ENCODE results near the gene MYDGF. TPM values are rescaled to one million over a fixed set of nuclear protein-coding genes. Genes with fewer than 3 reads are reported as not detected.
"Not testable (repeated sequence)": the region's sequence is repeated elsewhere in the genome, so short reads cannot be mapped to it uniquely, and the experiment has no call there.

Gene MYDGF
- total RNA-seq, 1 experiment from 2014 or later, result 30.8 TPM

DNA sequence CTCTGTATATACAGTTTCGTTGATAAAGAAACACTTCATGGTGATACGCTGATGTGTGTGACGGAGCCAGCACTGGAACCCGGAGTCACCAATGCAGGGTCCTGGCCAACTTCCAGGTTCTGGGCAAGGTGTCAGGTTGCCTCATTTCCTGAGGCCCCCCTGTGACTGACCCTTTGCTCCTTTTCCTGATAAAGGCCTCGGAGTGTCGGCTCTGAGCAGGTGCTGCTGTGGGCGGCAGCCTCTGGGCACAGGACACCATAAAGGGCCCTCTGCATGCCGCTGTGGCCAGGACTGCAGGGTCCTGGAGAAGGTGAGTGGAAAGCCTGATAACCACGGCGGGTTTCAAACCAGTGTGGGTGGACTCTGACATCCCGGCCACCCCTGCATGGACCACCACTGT, 17.3 kb upstream of the MYDGF start:
- Histone ChIP-seq H3K9me3 (ENCODE audit: low read length) (no peaks in the 10 kb centered on the region), H3K36me3 (ENCODE audit: insufficient read depth, low read length) (peaks cover 3% of the 10 kb centered on the region; the same call in 1 of the 2 replicates), H3K4me3 (ENCODE audit: low read length) (no peak overlapping the region), H2AFZ (ENCODE audit: low read length) (no peak overlapping the region), H4K20me1 (ENCODE audit: insufficient read depth, low read depth, low read length) (no peaks in the 10 kb centered on the region), H3K27ac (ENCODE audit: low read length) (no peak overlapping the region), H3K4me1 (ENCODE audit: low read length) (no peaks in the 10 kb centered on the region), H3K27me3 (ENCODE audit: low read length) (no peaks in the 10 kb centered on the region), H3K9ac (ENCODE audit: low read length) (no peak overlapping the region), H3K4me2 (ENCODE audit: low read depth, low read length, poor library complexity, severe bottlenecking) (no peak overlapping the region), H3K9me2 (replicated peaks; ENCODE audit: insufficient read depth, low read length) (no peaks in the 10 kb centered on the region), H3K79me2 (ENCODE audit: low read length) (no peaks in the 10 kb centered on the region)
- no peak for DNase-seq

DNA sequence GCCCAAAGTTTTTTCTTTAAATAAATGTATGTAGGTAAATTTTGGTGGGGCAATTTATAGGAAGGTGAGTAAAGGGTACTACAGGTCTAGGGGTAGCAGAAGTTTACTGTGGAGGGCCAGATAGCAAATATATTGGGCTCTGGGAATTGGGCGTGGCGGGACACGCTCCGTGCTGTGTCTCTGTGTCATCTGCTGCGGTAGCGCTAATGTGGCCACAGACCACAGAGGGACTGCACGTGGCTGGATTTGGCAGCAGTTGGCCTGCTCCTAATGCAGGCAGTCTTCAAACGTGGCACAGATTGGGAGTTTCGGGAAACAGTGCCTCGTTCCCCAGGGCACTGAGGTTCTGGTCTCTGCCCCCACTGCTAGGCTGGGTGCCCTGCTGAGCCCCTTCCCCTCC, 16.6 kb upstream of the MYDGF start:
- H3K4me2 ChIP-seq (ENCODE audit: low read depth, low read length, poor library complexity, severe bottlenecking), result no peak overlapping the region
- H4K20me1 ChIP-seq (ENCODE audit: insufficient read depth, low read depth, low read length), result no peaks in the 10 kb centered on the region
- peaks cover 3% of the 10 kb centered on the region; the same call in 1 of the 2 replicates for H3K36me3 ChIP-seq (ENCODE audit: insufficient read depth, low read length)

DNA sequence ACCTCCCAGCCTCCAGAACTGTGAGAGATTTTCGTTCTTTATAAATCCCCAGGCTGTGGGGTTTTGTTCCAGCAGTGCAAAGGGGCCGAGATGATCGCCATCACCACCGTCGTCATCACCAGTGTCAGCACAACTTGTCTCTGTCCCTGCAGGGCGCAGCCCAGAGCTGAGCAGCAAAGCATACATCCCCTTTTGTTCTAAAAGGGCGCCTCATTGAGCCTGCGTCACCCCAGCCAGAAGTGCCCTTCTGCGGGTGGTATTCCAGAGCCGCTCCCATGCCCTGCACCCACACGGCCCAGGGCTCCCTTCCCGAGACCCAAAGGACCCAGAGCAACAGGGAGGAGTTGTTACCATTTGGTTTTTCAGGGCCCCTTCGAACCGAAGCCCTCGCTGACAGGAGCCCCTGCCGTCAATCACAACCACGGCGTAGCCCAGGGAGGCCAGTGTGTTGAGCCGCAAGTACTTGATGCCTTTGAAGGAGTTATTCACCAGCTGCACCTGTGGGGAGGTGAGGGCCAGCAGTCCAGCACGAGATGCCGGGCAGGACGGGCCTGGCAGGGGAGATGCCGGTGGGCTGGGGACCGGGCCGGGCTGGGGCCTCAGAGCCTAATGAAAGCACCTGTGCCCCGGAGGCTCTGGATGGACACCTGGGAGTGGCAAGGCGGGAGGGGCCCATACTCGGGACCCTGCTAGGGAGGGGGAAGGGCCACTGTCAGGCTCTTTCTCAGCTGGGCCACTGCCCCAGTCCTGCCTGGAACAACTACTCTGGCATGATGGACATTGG, 14.4 kb upstream of the MYDGF start:
- Histone ChIP-seq H4K20me1 (ENCODE audit: insufficient read depth, low read depth, low read length) (no peaks in the 10 kb centered on the region), H3K27me3 (ENCODE audit: low read length) (no peaks in the 10 kb centered on the region), H3K9ac (ENCODE audit: low read length) (no peak overlapping the region), H3K4me2 (ENCODE audit: low read depth, low read length, poor library complexity, severe bottlenecking) (no peak overlapping the region), H2AFZ (ENCODE audit: low read length) (no peak overlapping the region), H3K27ac (ENCODE audit: low read length) (no peak overlapping the region), H3K79me2 (ENCODE audit: low read length) (no peaks in the 10 kb centered on the region), H3K9me3 (ENCODE audit: low read length) (no peaks in the 10 kb centered on the region), H3K4me3 (ENCODE audit: low read length) (no peak overlapping the region), H3K4me1 (ENCODE audit: low read length) (no peaks in the 10 kb centered on the region), H3K36me3 (ENCODE audit: insufficient read depth, low read length) (peaks cover 5% of the 10 kb centered on the region; the same call in 1 of the 2 replicates), H3K9me2 (replicated peaks; ENCODE audit: insufficient read depth, low read length) (no peaks in the 10 kb centered on the region)
- no peak for DNase-seq

More for the DNA sequence above, 16.6 kb upstream of the MYDGF start:
- H3K27ac ChIP-seq (ENCODE audit: low read length), result no peak overlapping the region
- no peaks in the 10 kb centered on the region for H3K4me1 ChIP-seq (ENCODE audit: low read length)
- H3K27me3 ChIP-seq (ENCODE audit: low read length), result no peaks in the 10 kb centered on the region
- DNase-seq, result no peak
- no peak overlapping the region for H3K4me3 ChIP-seq (ENCODE audit: low read length)
- no peaks in the 10 kb centered on the region for H3K9me3 ChIP-seq (ENCODE audit: low read length)
- H3K9ac ChIP-seq (ENCODE audit: low read length), result no peak overlapping the region
- no peak overlapping the region for H2AFZ ChIP-seq (ENCODE audit: low read length)
- H3K79me2 ChIP-seq (ENCODE audit: low read length), result no peaks in the 10 kb centered on the region
- no peaks in the 10 kb centered on the region for H3K9me2 ChIP-seq (replicated peaks; ENCODE audit: insufficient read depth, low read length)

DNA sequence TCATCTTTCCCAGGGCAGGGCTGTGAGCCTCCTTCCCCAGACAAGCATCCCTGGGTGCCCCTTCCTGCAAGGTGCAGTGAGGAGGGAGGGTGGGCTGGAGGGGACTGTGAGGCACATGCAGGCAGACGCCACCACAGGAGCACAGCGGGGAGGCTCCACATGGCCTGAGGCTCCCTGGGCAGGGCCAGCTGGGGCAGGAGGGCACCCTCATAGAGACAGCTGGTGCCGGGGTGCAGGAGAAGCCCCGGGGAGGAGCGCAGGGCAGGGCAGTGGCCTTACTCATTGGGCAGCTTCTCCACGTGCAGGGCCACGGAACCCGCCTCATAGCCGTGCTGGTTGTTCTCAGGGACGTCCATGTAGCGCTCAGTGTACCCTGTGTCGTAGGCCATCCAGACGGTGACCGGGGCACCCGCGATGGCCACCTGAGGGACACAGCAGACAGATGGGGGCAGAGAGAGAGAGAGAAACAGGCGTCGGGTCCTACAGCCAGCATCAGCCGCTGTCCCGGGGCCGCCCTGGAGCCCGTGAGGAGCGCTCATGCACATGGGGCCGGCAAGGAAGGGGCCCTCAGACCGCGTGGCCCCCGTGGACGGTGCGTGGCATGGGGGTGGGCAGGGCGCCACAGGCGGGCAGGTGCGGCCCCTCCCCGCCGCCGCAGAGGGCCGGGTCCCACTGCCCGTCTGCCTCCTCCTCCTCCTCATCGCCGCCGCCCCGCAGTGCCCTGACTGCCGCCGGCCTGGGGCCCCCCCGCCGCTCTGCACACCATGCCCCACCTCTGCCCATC, 12.5 kb upstream of the MYDGF start:
- Histone ChIP-seq H3K9ac (ENCODE audit: low read length) (no peak overlapping the region), H3K27ac (ENCODE audit: low read length) (no peak overlapping the region), H4K20me1 (ENCODE audit: insufficient read depth, low read depth, low read length) (no peaks in the 10 kb centered on the region), H3K27me3 (ENCODE audit: low read length) (no peaks in the 10 kb centered on the region), H3K4me1 (ENCODE audit: low read length) (no peaks in the 10 kb centered on the region), H3K9me2 (replicated peaks; ENCODE audit: insufficient read depth, low read length) (no peaks in the 10 kb centered on the region), H3K4me3 (ENCODE audit: low read length) (no peak overlapping the region), H2AFZ (ENCODE audit: low read length) (no peak overlapping the region), H3K36me3 (ENCODE audit: insufficient read depth, low read length) (0 out of 2 replicates have a peak, but pooled peaks cover 2% of the 10 kb centered on the region), H3K4me2 (ENCODE audit: low read depth, low read length, poor library complexity, severe bottlenecking) (no peak overlapping the region), H3K79me2 (ENCODE audit: low read length) (no peaks in the 10 kb centered on the region), H3K9me3 (ENCODE audit: low read length) (no peaks in the 10 kb centered on the region)
- no peak for DNase-seq

DNA sequence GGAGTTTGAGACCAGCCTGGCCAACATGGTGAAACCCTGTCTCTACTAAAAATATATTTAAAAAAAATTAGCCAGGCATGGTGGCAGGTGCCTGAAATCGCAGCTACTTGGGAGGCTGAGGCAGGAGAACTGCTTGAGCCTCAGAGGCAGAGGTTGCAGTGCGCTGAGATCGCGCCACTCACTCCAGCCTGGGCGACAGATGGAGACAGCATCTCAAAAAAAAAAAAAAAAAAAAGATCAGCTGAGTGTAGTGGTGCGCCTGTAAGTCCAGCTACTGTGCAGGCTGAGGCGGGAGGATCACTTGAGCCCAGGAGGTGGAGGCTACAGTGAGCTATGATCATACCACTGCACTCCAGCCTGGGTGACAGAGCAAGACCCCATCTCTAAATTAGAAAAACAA, 9.9 kb upstream of the MYDGF start:
- H3K36me3 ChIP-seq (ENCODE audit: insufficient read depth, low read length); H3K27me3 ChIP-seq (ENCODE audit: low read length); H3K9ac ChIP-seq (ENCODE audit: low read length); H3K27ac ChIP-seq (ENCODE audit: low read length); H3K4me1 ChIP-seq (ENCODE audit: low read length); H2AFZ ChIP-seq (ENCODE audit: low read length); H3K9me2 ChIP-seq (replicated peaks; ENCODE audit: insufficient read depth, low read length); H3K79me2 ChIP-seq (ENCODE audit: low read length); H4K20me1 ChIP-seq (ENCODE audit: insufficient read depth, low read depth, low read length); H3K4me2 ChIP-seq (ENCODE audit: low read depth, low read length, poor library complexity, severe bottlenecking); H3K9me3 ChIP-seq (ENCODE audit: low read length); DNase-seq; H3K4me3 ChIP-seq (ENCODE audit: low read length): not testable (repeated sequence)

DNA sequence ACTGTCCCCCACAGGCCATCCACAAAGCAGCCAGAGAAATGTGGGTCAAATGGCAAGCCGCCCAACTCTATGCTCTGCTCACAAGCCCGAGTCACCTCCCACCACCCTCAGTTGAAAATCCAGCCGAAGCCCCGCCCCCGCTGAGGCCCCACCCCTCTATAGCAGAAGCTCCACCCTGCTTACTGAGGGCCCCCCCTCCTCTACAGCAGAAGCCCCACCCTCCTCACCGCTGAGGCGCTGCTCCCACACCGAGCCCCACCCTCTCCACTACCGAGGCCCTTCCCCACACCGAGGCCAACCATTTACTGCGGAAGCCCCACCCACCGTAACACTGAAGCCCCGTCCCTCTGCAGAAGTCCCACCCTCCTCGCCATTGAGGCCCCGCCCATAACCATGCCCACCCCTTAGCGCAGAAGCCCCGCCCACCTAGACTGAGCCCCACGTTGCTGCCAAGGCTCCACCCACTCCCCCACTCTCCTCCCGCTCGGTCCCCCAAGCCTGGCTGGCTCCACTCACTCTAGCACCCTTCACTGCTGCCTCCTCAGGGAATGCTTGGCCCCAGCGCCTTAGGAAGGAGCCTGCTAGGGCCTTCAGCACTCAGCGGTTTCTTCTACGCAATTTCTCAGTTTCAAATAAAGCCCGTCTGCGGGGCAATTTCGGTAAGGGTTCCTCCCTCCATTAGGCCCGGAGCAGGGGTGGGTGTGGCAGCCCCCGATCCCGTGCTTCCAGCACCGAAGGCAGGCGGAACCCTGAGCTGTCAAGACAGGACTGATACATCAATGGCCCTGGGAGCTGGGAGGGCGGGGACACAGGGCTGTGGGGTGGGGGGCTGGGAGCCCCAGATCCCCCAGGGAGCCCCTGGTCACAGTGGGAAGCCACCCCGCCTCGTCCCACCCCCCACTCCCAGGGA, 9.0 kb upstream of the MYDGF start:
- Histone ChIP-seq H3K79me2 (ENCODE audit: low read length) (no peaks in the 10 kb centered on the region), H3K4me3 (ENCODE audit: low read length) (no peak overlapping the region), H3K27me3 (ENCODE audit: low read length) (no peaks in the 10 kb centered on the region), H3K9me3 (ENCODE audit: low read length) (no peaks in the 10 kb centered on the region), H3K4me1 (ENCODE audit: low read length) (no peaks in the 10 kb centered on the region), H3K9ac (ENCODE audit: low read length) (no peak overlapping the region), H3K4me2 (ENCODE audit: low read depth, low read length, poor library complexity, severe bottlenecking) (no peak overlapping the region), H3K36me3 (ENCODE audit: insufficient read depth, low read length) (0 out of 2 replicates have a peak, but pooled peaks cover 2% of the 10 kb centered on the region), H3K27ac (ENCODE audit: low read length) (no peak overlapping the region), H3K9me2 (replicated peaks; ENCODE audit: insufficient read depth, low read length) (no peaks in the 10 kb centered on the region), H4K20me1 (ENCODE audit: insufficient read depth, low read depth, low read length) (no peaks in the 10 kb centered on the region), H2AFZ (ENCODE audit: low read length) (no peak overlapping the region)
- DNase-seq, result peak; percentile 82

GRCh38 chr19:4676955-4677731, 7.0 kb upstream of the MYDGF start:
- no peaks in the 10 kb centered on the region for H3K9me2 ChIP-seq (replicated peaks; ENCODE audit: insufficient read depth, low read length)
- no peak overlapping the region for H3K27ac ChIP-seq (ENCODE audit: low read length)
- H3K36me3 ChIP-seq (ENCODE audit: insufficient read depth, low read length), result 0 out of 2 replicates have a peak, but pooled peaks cover 2% of the 10 kb centered on the region
- no peaks in the 10 kb centered on the region for H4K20me1 ChIP-seq (ENCODE audit: insufficient read depth, low read depth, low read length)
- no peaks in the 10 kb centered on the region for H3K4me1 ChIP-seq (ENCODE audit: low read length)
- H3K9me3 ChIP-seq (ENCODE audit: low read length), result no peaks in the 10 kb centered on the region
- no peak overlapping the region for H3K9ac ChIP-seq (ENCODE audit: low read length)
- no peaks in the 10 kb centered on the region for H3K79me2 ChIP-seq (ENCODE audit: low read length)
- no peak overlapping the region for H3K4me2 ChIP-seq (ENCODE audit: low read depth, low read length, poor library complexity, severe bottlenecking)
- no peak overlapping the region for H2AFZ ChIP-seq (ENCODE audit: low read length)
- no peaks in the 10 kb centered on the region for H3K27me3 ChIP-seq (ENCODE audit: low read length)
- peak; percentile 84 for DNase-seq
- no peak overlapping the region for H3K4me3 ChIP-seq (ENCODE audit: low read length)
